HG03196 (cell line): ENCODE data around the gene ADARB2.

ENCODE experiments used
- ATAC-seq: cut with Tn5 transposase; IDR thresholded peaks from one replicate; pipeline ENCODE4 v1.9.1; 2021; ENCODE audit not compliant: unreplicated experiment

Gene ADARB2

GRCh38 chr10:1573981-1574380 lies 163.3 kb downstream of the ADARB2 start:
- no peak for ATAC-seq

GRCh38 chr10:1573334-1573969 lies 163.9 kb downstream of the ADARB2 start:
- no peak for ATAC-seq

- ATAC-seq, result no peak
Observed at GRCh38 chr10:1572519-1573333, 164.6 kb downstream of the ADARB2 start.

GRCh38 chr10:1571587-1572237 lies 165.6 kb downstream of the ADARB2 start:
- no peak for ATAC-seq

GRCh38 chr10:1570416-1571051 lies 166.8 kb downstream of the ADARB2 start:
- no peak for ATAC-seq

GRCh38 chr10:1569208-1569607 lies 168.1 kb downstream of the ADARB2 start:
- no peak for ATAC-seq

GRCh38 chr10:1567742-1568495 lies 169.4 kb downstream of the ADARB2 start:
- no peak for ATAC-seq

- ATAC-seq, result no peak
Observed at GRCh38 chr10:1567152-1567551, 170.2 kb downstream of the ADARB2 start.

GRCh38 chr10:1564791-1565190 lies 172.5 kb downstream of the ADARB2 start:
- no peak for ATAC-seq

GRCh38 chr10:1563028-1563427 lies 174.3 kb downstream of the ADARB2 start:
- ATAC-seq, result no peak

GRCh38 chr10:1561731-1562337 lies 175.5 kb downstream of the ADARB2 start:
- ATAC-seq, result no peak

- no peak for ATAC-seq
Observed at GRCh38 chr10:1560535-1561192, 176.7 kb downstream of the ADARB2 start.

- ATAC-seq, result no peak
Observed at GRCh38 chr10:1559761-1560160, 177.6 kb downstream of the ADARB2 start.

GRCh38 chr10:1559311-1559710 lies 178.0 kb downstream of the ADARB2 start:
- ATAC-seq, result no peak

- no peak for ATAC-seq
Observed at GRCh38 chr10:1558906-1559305, 178.4 kb downstream of the ADARB2 start.

- ATAC-seq, result no peak
Observed at GRCh38 chr10:1557081-1557480, 180.2 kb downstream of the ADARB2 start.

GRCh38 chr10:1556496-1556895 lies 180.8 kb downstream of the ADARB2 start:
- no peak for ATAC-seq

- no peak for ATAC-seq
Observed at GRCh38 chr10:1553951-1554350, 183.4 kb downstream of the ADARB2 start.

- no peak for ATAC-seq
Observed at GRCh38 chr10:1552881-1553670, 184.2 kb downstream of the ADARB2 start.
